Vagina (tissue), 2 donors: ENCODE results near the gene DAB1.

Experiments
- POLR2A ChIP-seq, 2 donors: fragments of 450-650 bp; IDR thresholded peaks; one replicate each; pipeline ENCODE4 v1.6.1; 2017; ENCODE audit warnings: antibody characterized with exemption in 2 of 2, mild to moderate bottlenecking in 2 of 2, moderate library complexity in 2 of 2
- TF ChIP-seq, protein P1 (sequence below), 3 experiments: fragments of 450-650 bp in 2 of 3; fragments of 200-600 bp in 1 of 3; sonication (generic) in 1 of 3; IDR thresholded peaks; one replicate each; pipeline ENCODE4 v1.5.1; 2017 to 2019; ENCODE audit warnings: antibody characterized with exemption in 3 of 3, mild to moderate bottlenecking in 2 of 3, moderate library complexity in 2 of 3

DNA sequence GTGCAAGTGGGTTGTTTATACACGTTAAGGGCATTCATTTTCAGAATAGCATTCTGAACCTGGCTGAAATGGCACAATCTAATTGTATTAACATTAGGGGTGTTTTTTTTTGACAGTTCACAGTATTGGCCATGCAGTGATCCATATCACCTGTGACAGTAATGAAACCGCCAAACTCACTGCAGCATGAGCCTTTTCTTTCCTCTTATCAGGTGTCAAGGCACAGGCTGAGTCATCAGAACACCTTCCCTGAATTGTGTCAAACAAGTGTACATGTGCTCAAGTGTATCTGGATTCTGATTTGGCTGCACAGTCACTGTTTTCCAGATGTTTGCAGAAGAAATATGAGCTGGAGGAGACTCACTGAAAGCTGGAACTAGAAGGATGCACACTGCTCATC is 410.3 kb downstream of the DAB1 start:
- no peak for TF ChIP-seq POLR2A (IDR thresholded peaks at IDR 0.05)
- TF ChIP-seq, protein P1, sequence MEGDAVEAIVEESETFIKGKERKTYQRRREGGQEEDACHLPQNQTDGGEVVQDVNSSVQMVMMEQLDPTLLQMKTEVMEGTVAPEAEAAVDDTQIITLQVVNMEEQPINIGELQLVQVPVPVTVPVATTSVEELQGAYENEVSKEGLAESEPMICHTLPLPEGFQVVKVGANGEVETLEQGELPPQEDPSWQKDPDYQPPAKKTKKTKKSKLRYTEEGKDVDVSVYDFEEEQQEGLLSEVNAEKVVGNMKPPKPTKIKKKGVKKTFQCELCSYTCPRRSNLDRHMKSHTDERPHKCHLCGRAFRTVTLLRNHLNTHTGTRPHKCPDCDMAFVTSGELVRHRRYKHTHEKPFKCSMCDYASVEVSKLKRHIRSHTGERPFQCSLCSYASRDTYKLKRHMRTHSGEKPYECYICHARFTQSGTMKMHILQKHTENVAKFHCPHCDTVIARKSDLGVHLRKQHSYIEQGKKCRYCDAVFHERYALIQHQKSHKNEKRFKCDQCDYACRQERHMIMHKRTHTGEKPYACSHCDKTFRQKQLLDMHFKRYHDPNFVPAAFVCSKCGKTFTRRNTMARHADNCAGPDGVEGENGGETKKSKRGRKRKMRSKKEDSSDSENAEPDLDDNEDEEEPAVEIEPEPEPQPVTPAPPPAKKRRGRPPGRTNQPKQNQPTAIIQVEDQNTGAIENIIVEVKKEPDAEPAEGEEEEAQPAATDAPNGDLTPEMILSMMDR (IDR thresholded peaks at IDR 0.05), result no peak
